C1 segment of cervical spinal cord (tissue), 14 donors: Measurements from ENCODE around the gene SH3RF3.
A peak's percentile ranks its signal among the peaks of the same experiment; 100 is the strongest.

ENCODE experiments used
- DNase-seq, 14 donors: peaks; one replicate each; lab custom pipeline; 2025; lab: John Stamatoyannopoulos, UW

The SH3RF3 gene

DNA sequence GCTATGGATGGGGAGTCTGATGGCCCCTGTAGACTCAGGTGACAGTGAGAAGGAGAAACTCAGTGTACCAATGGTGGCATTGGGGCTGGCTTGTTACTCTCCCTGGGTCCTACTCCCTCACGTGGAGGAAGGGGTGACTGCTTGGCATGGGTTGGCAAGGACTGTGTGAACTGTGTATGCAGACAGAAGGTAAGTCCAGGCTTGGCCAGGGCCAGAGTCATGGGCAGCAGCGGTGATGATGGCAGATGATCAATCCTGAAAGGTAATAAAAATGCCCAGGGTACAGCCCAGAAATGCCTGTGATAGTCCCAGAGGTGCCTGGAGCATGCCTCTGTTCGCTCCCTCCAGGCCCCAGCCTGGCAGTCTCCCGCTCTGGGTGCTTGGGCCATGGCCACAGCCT is 153.9 kb downstream of the SH3RF3 start:
- no peak for DNase-seq

- DNase-seq: peak in 1 of 14 donors; percentile 11
Observed at GRCh38 chr2:109284826-109285225, 155.8 kb downstream of the SH3RF3 start.

GRCh38 chr2:109285244-109285651 is 156.2 kb downstream of the SH3RF3 start:
- DNase-seq: peak in 1 of 14 donors; percentile 14

DNA sequence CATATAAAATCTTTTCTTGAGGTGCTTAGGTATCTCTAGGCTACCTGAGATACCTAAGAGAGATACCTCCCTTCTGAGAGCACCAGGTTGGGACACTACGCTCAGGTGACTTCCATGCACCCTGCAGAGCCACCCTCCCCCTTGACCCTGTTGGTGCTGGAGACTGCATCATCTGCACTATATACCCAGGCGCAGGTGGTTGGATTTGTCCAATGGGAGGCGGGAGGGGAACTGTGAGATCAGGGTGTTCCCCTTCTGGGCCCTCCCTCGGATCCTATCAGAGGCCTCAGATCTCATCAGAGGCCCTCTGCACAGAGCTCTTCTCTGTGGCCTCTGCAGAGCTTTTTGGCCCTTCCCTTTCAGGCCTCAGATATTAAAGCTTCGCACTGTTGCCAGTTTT is 158.4 kb downstream of the SH3RF3 start:
- DNase-seq: no peak

- DNase-seq: no peak
Observed at GRCh38 chr2:109287838-109288237, 158.8 kb downstream of the SH3RF3 start.

- DNase-seq: no peak
Observed at GRCh38 chr2:109288544-109289368, 159.8 kb downstream of the SH3RF3 start.

DNA sequence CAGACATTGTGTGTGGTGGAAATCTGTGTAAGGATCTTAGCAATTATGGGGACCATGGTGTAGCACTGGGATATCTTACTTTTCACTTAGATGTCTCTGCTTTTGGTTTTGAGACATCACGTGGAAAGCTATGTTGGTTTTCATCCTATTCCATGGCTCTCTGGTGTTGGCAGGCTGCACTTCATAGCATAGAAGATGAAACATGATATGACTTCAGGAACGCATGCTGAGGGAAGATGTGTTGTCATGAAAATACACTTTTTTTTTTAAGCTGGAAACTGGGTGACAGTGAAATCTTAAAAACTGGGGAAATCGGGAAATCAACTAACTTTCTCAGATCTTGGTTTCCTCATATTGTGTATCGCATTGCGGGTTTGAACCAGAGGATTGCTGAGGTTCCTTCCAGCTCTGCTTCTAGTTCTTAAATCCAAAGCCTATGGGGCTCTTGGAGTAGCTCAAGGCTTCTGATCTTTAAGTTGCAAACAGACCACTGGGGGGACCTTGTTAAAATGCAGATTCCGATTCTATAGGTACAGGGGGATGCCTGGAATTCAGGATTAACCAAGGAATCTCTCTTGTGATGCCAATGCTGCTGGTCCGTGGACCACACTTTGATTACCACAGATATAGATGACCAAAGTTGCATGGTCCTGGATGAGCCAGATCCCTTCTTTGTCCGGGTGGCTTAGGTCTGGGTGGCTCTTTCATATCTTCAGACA is 160.7 kb downstream of the SH3RF3 start:
- no peak for DNase-seq

DNA sequence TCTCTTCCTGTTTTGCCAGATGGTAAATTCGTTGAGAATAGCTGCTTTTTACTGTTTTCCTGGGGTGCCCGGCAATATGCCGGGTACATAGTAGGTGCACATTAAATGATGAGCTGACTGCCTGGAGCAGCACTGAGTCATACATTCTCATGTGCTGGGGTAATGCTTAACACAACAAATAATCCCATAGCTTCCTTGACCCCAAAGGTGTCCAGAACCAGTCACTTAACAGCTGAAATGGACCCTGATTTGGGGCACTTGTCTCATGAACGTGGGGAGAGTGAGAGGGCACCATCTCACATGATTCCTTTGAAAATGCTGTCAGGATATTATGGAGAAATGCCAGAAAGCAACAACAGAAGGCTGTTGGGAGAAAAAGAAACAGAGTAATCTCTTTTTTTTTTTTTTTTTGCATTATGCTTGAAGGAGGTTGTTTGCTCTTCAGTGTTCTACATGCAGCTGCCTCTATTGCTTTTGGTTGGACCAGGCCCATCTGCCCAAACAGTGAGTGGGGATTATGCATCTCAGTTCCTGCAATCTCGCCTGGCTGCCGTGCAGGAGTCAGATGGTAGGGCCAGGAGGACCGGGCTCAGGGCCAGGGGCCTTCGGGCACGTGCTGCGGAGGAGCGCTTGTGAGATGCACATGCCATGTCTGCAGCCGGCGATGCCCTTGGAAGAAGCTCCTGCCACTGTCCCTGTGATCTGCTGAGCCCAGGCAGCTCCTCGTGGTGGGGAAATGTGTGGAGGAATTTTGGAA is 162.1 kb downstream of the SH3RF3 start:
- DNase-seq: peak in 3 of 14 donors; percentile 7 to 67 (median 29)

- DNase-seq: no peak
Observed at GRCh38 chr2:109292386-109292785, 163.4 kb downstream of the SH3RF3 start.

DNA sequence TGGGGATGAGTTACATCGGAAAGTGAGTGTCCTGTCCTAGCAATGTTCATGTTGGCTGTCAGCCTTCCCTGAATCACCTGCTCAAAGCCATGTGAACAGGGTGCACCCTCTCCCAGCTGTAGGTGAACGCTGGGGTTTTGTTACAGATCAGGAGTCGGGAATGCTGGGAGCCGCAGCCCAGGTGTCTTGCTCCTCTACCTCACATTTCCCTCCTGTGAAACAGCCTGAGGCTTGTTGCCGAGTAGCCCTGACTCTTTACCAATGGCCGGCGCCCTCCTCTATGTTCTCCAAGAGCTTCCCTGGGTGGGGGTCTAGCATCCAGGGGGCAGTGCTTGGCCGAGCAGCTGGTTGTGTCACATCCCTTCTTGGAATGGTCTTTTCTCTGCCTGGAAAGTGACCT is 164.7 kb downstream of the SH3RF3 start:
- DNase-seq: no peak

GRCh38 chr2:109294523-109294922 is 165.5 kb downstream of the SH3RF3 start:
- no peak for DNase-seq

DNA sequence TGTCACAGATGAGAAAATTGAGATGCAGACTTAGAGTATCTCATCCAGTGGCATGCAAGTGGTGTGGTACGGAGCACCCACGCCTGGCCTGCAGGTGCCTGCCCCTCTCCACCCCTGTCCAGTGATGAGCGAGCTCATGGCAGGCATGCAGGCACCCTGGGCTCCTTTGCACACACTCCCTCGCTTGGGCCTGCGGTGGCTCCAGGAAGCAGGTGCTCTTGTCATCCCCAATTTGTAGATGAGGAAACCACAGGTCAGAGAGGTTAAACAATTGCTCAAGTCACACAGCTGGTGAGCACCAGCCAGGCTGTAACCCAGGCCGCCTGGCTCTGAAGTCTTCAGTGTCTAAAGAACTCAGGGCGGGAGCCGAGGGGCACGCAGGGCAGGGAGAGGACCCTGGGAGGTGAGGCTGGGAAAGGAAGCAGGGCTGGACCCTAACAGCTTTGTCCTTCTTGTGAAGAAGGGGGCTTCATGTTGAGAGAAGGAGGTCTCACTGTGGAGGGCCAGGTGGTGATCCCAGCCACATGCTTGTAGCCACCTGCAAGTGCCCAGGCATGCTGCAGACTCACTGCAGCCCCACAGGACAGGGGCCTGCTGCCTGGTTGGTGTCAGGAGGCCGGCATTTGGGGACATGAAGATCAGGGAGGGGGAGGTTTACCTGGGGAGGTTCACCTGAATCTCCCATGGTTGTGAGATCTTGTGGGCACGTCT is 166.2 kb downstream of the SH3RF3 start:
- no peak for DNase-seq

DNA sequence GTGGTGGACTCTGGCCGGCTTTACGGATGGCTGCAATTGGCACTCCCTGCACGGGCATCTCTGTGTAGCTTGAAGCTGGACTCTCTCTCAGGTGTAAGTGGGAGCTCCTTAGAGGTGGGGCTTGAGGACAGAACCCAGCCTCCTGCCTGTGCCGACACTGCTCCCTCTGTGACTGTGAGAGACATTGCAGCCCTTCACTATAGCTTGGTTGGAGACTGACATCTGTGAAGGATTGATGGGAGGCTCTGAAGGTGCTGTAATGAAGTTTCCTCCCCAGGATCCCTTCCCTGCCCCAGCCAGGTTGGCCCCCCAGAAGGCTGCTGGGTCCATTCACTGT is 166.7 kb downstream of the SH3RF3 start:
- DNase-seq: no peak

GRCh38 chr2:109297566-109298490 is 168.8 kb downstream of the SH3RF3 start:
- no peak for DNase-seq

GRCh38 chr2:109298851-109299250 is 169.8 kb downstream of the SH3RF3 start:
- no peak for DNase-seq

GRCh38 chr2:109299536-109299935 is 170.5 kb downstream of the SH3RF3 start:
- no peak for DNase-seq

GRCh38 chr2:109300582-109300981 is 171.6 kb downstream of the SH3RF3 start:
- no peak for DNase-seq

DNA sequence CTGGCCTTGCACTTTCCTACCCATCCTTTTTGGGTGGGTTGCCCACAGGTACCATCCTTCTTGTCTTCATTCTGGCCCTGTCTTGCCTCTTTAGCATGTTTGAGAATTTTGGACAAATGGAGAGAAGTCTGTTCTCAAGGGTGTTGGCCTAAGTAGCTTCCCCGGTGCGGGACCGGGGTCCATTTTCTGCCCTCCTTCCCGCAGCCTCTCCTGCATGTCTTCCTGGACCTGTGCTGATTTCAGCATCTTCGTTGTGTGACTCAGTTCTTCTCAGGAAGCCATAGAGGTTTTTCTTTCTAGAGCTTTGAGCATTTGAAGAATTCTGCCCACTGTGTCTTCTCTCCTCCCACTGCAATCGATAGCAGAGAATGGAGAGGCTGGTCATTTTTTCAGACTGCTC is 172.7 kb downstream of the SH3RF3 start:
- DNase-seq: no peak

GRCh38 chr2:109302319-109302718 is 173.3 kb downstream of the SH3RF3 start:
- no peak for DNase-seq

- no peak for DNase-seq
Observed at GRCh38 chr2:109304242-109304641, 175.2 kb downstream of the SH3RF3 start.
